Activated CD4-positive, alpha-beta T cell treated with anti-CD3 and anti-CD28 coated beads for 36 hours (primary cell): ENCODE measurements around the gene PROZ. TPM values are rescaled to one million over a fixed set of nuclear protein-coding genes. Genes with fewer than 3 reads are reported as not detected.
"Not testable (repeated sequence)": the region's sequence is repeated elsewhere in the genome, so short reads cannot be mapped to it uniquely, and the experiment has no call there.

Experiments used
- ATAC-seq: fragments of 200-7000 bp; cut with Tn5 transposase; one replicate; pipeline ENCODE4 v1.10.0; 2021; ENCODE audit warnings: mild to moderate bottlenecking, moderate library complexity
- CTCF ChIA-PET: fragments of 350-600 bp; sonication (Branson Sonifier 250); formaldehyde crosslinking; loops from one replicate; lab custom pipeline; 2021; ENCODE audit warnings: antibody characterized with exemption; lab: Charles Lee
- POLR2A ChIA-PET: fragments of 350-600 bp; sonication (Branson Sonifier 250); formaldehyde crosslinking; loops from one replicate; lab custom pipeline; 2021; ENCODE audit warnings: antibody characterized with exemption, inconsistent platforms; lab: Charles Lee
- DNase-seq: peaks from one replicate; pipeline ENCODE4 v3.0.0-alpha.2; 2020
- H3K27ac Mint-ChIP-seq: one replicate; pipeline ENCODE4 v1.8.0; 2021; ENCODE audit warnings: mixed read lengths
- H3K27me3 Mint-ChIP-seq: one replicate; pipeline ENCODE4 v1.8.0; 2021; ENCODE audit warnings: mixed read lengths
- H3K36me3 Mint-ChIP-seq: one replicate; pipeline ENCODE4 v1.8.0; 2021; ENCODE audit warnings: low read depth, mixed read lengths
- H3K4me1 Mint-ChIP-seq: one replicate; pipeline ENCODE4 v1.8.0; 2021; ENCODE audit warnings: mixed read lengths
- H3K4me3 Mint-ChIP-seq: one replicate; pipeline ENCODE4 v1.8.0; 2021; ENCODE audit warnings: mild to moderate bottlenecking, moderate library complexity, mixed read lengths
- H3K9me3 Mint-ChIP-seq: one replicate; pipeline ENCODE4 v1.8.0; 2021; ENCODE audit warnings: low read depth, mixed read lengths
- intact Hi-C, 2 experiments: fragments of 100-400 bp; cut with DNase I in 1 of 2; cut with micrococcal nuclease in 1 of 2; formaldehyde crosslinking; loops; one replicate each; pipeline versions ENCODE4 v1.14.2 to v1.15.1; 2022 to 2024; cut with DNase I, micrococcal nuclease
- total RNA-seq, 2 experiments: library from RNA; stranded (reverse); gene quantifications; one replicate each; pipeline ENCODE4 v1.2.3, GENCODE V29; 2021

PROZ gene
- total RNA-seq, 2 experiments from 2014 or later: not detected

DNA sequence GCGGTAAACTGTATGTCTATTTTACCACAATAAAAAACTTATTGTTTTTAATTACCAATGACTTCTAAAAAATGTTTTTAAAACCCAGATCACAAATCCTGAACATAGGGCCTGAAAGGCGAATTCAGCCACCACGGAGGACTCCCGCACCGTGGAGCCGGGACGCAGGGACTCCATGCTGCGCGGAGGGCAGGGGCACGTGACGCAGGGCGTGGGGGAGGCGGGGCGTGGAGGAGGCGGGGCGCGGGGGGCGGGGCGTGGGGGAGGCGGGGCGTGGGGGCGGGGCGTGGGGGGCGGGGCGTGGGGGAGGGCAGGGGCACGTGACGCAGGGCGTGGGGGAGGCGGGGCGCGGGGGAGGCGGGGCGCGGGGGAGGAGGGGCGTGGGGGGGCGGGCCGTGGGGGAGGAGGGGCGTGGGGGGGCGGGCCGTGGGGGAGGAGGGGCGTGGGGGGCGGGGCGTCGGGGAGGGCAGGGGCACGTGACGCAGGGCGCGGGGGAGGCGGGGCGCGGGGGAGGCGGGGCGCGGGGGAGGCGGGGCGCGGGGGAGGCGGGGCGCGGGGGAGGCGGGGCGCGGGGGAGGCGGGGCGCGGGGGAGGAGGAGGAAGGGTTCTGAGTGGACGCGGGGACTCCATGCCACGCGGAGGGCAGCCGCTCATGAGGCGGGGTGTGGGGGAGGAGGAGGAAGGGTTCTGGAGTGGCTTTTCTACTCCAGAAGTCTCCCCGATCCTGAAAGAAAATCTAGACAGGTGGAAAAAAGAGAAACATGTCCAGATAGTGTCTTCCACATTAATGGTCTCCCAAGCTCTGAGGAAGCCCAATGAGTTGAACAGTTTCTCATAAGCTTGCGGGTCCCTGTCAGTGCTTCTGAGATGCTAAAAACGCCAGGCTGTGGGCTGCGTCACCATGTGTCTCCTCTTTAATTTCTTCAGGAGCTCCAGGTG is 4.4 kb upstream of the PROZ start:
- ChIA-PET CTCF (interaction anchor here (0.6 kb wide), 1 partner anchor 143 kb away, joined by 3 read pairs; the partner anchor contains the start of gene LAMP1), POLR2A (no interaction called here)
- Mint-ChIP-seq H3K9me3 (peaks cover 7% of the 10 kb centered on the region), H3K4me1 (peaks cover 17% of the 10 kb centered on the region), H3K27ac (no peak overlapping the region), H3K27me3 (peaks cover 13% of the 10 kb centered on the region), H3K36me3 (peaks cover 2% of the 10 kb centered on the region), H3K4me3 (peak overlapping the region; percentile 67)
- ATAC-seq (peak; percentile 72), DNase-seq (peak; percentile 80)
- intact Hi-C loops: loop anchor here (1.0 to 5.0 kb wide), 4 partner anchors 53 to 212 kb away; partner anchors contain the start of genes CUL4A (in 2 of the 2), LAMP1 (in 1 of the 2) and PCID2 (in 1 of the 2)

DNA sequence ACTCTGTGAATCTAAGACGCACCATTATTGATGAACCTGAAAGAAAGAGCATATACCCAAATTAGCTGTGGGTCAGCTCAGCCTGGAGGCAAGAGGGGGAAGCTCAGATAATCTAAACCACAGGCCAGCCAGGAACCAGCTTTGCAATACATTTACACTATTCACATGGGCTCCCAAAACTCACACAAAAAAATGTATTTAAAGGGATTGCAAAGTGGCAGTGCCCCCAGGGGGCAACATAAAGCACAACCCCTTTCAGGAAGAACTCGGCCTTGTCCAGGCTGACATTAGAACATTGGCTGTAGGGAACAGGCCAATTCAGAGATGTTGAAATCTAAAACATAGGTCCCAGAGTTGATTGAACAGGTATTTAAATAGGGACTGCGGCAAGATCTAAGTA is 3.2 kb upstream of the PROZ start:
- Mint-ChIP-seq H3K4me1 (peaks cover 17% of the 10 kb centered on the region), H3K27me3 (peaks cover 13% of the 10 kb centered on the region), H3K9me3 (peaks cover 7% of the 10 kb centered on the region), H3K27ac (no peak overlapping the region), H3K4me3 (no peak overlapping the region), H3K36me3 (peaks cover 2% of the 10 kb centered on the region)
- intact Hi-C loops: no loop called here
- CTCF ChIA-PET: interaction anchor here (1.1 kb wide), 2 partner anchors 9 to 24 kb away, joined by 3 read pairs; no protein-coding TSS in a partner anchor
- DNase-seq (no peak), ATAC-seq (no peak)
- POLR2A ChIA-PET: no interaction called here

DNA sequence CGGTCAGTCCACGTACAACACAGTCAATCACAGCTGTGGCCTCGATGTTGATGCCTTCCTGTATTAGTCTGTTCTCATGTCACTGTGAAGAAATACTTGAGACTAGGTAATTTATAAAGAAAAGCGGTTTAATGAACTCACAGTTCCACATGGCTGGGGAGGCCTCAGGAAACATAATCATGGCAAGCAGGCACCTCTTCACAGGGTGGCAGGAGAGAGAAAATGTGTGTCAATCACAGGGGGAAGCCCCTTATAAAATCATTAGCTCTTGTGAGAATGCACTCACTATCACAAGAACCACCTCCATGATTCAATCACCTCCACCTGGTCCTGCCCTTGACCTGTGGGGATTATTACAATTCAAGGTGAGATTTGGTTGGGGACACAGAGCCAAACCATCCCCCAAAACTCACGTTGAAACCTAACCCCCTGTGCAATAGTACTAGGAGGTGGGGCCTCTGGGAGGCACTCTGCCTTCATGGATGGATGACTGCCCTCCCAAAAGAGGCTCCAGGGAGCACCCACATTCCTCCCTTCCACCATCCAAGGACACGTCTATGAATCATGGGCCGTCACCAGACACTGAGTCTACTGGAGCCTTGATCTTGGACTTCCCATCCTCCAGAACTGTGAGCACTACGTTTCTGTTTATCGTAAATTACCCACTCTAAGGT is 2.3 kb upstream of the PROZ start:
- Mint-ChIP-seq H3K4me3 (no peak overlapping the region), H3K9me3 (peaks cover 7% of the 10 kb centered on the region), H3K27me3 (peaks cover 12% of the 10 kb centered on the region), H3K36me3 (peaks cover 2% of the 10 kb centered on the region), H3K4me1 (peaks cover 18% of the 10 kb centered on the region), H3K27ac (no peak overlapping the region)
- ChIA-PET CTCF (interaction anchor here (0.6 to 1.5 kb wide), 4 partner anchors 9 to 30 kb away, joined by 3 to 5 read pairs (median 3); no protein-coding TSS in a partner anchor), POLR2A (no interaction called here)
- intact Hi-C loops: no loop called here
- DNase-seq (no peak), ATAC-seq (no peak)

DNA sequence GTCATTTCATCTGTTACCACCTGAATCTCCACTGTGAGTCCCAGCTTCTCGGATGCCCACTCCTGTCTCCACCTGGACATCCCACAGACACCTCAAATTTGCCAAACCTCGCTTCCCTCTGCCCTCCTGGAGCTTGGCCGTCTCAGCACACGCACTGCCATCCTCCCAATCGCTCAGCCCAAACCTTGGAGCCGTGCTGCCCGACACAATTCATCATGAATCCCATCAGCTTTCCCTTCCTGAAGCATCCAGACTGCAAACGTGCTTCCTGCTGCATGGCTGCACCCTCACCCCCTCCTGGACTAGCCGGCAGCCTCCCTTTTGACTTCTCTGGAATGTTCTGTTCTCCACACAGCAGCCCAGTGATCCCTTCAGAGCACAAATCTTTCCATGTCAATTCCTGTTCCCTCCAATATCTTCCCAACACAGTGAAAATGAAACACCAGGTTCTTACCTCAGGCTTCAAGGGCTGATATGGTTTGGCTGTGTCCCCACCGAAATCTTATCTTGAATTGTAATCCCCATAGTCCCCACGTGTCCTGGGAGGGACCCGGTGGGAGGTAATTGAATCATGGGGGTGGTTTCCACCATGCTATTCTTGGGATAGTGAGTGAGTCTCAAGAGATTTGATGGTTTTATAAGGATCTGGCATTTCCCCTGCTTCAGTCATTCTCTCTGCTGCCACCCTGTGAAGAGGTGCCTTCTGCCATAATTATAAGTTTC is 1.1 kb upstream of the PROZ start:
- no peak overlapping the region for H3K4me3 Mint-ChIP-seq
- H3K27me3 Mint-ChIP-seq: peaks cover 6% of the 10 kb centered on the region
- peaks cover 7% of the 10 kb centered on the region for H3K9me3 Mint-ChIP-seq
- DNase-seq (no peak), ATAC-seq (no peak)
- POLR2A ChIA-PET: no interaction called here
- intact Hi-C loops: no loop called here
- CTCF ChIA-PET: interaction anchor here (1.1 to 1.5 kb wide), 2 partner anchors 10 to 17 kb away, joined by 3 to 5 read pairs; no protein-coding TSS in a partner anchor
- H3K27ac Mint-ChIP-seq: no peak overlapping the region
- H3K36me3 Mint-ChIP-seq: peaks cover 2% of the 10 kb centered on the region
- H3K4me1 Mint-ChIP-seq: peaks cover 18% of the 10 kb centered on the region

DNA sequence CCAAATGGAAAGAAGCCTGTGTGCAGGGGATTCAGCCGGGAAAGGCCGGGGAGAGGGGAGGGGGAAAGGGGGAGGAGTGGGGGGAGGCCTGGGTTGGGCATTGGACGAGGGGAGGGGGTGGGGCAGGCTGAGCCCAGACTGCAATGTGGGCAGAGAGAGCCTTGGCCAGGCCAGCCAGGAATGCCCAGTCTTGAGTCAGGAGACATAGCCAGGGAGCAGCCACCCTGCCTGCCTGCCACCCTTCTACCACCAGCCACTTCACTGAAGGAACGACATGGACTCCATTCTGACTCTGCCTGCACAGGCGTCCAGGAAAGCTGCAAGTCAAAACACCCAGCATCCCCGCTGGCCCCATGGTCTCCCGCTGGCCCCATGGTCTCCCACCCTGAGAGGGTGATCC is 498 bp downstream of the PROZ start:
- no peaks in the 10 kb centered on the region for H3K27me3 Mint-ChIP-seq
- ChIA-PET CTCF (no interaction called here), POLR2A (no interaction called here)
- peaks cover 7% of the 10 kb centered on the region for H3K9me3 Mint-ChIP-seq
- intact Hi-C loops: no loop called here
- H3K4me3 Mint-ChIP-seq: no peak overlapping the region
- peaks cover 8% of the 10 kb centered on the region for H3K4me1 Mint-ChIP-seq
- no peak overlapping the region for H3K27ac Mint-ChIP-seq
- no peaks in the 10 kb centered on the region for H3K36me3 Mint-ChIP-seq
- DNase-seq: no peak
- no peak for ATAC-seq

DNA sequence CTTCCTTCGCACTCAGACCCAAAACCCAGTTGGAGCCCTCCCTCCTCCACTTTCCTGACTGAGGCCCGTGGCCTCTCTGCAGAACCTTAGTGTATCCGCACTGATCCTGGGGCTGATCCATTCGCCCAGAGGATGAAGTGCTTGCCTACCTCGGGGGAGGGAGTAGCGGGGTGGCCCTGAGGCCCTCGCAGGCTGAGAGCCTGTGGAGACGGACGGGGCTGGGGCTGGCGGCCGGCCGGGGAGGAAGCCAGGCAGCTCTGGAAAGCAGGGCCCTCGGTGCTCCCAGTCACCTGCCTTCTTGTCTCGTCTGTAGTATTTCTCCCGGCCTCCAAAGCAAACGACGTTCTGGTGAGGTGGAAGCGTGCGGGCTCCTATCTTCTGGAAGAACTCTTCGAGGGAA is 1.3 kb downstream of the PROZ start:
- H3K27ac Mint-ChIP-seq: no peak overlapping the region
- POLR2A ChIA-PET: no interaction called here
- peaks cover 8% of the 10 kb centered on the region for H3K4me1 Mint-ChIP-seq
- no peaks in the 10 kb centered on the region for H3K27me3 Mint-ChIP-seq
- peaks cover 7% of the 10 kb centered on the region for H3K9me3 Mint-ChIP-seq
- no peak overlapping the region for H3K4me3 Mint-ChIP-seq
- DNase-seq: no peak
- CTCF ChIA-PET: interaction anchor here (0.6 kb wide), 1 partner anchor 297 kb away, joined by 3 read pairs; no protein-coding TSS in a partner anchor
- intact Hi-C loops: no loop called here
- H3K36me3 Mint-ChIP-seq: no peaks in the 10 kb centered on the region
- no peak for ATAC-seq

DNA sequence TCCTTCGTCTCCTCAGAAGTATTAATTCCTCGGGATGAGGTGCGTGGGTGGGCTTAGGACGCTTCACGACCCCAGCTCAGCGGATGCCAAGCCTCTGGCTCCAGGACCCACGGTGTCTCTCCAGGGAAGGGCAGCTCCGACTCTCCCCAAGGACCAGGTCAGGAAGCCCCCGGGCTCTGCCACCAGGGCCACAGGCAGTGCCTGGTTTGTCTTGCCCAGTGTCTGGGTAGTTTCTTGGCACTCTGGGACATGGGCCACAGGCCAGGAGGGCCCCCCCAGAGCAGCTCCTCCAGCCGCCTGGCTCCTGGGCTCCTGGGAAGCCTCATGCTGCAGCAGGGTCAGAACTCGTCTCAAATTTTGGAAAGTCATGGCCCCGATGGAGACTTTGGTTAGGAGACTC is 2.5 kb downstream of the PROZ start:
- Mint-ChIP-seq H3K4me3 (peak overlapping the region; percentile 20), H3K27me3 (no peaks in the 10 kb centered on the region), H3K36me3 (no peaks in the 10 kb centered on the region), H3K27ac (peak overlapping the region; percentile 26), H3K4me1 (peaks cover 12% of the 10 kb centered on the region), H3K9me3 (no peaks in the 10 kb centered on the region)
- POLR2A ChIA-PET: no interaction called here
- CTCF ChIA-PET: interaction anchor here (0.6 kb wide), 1 partner anchor 69 kb away, joined by 3 read pairs; no protein-coding TSS in a partner anchor
- DNase-seq (no peak), ATAC-seq (no peak)
- intact Hi-C loops: no loop called here

DNA sequence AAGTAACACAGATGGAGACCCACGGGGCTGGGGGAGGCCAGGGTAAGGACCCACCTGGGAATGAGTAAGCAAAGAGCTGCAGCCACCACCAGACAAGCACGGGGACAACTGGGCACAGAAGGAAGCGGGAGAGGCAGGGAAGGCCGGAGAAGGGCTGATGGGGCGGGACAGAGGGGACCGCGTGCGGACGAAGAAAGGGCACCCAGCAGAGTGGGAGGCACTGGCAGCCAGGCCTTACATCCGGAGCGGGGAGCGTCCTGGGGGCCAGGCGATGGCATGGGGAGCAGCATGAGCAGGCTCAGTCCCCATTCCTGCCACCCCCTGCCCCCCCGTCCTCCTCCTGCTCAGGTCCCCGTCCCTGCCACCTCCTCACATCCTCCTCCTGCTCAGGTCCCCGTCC is 3.0 kb downstream of the PROZ start:
- H3K27ac Mint-ChIP-seq: peak overlapping the region; percentile 26
- H3K27me3 Mint-ChIP-seq: no peaks in the 10 kb centered on the region
- CTCF ChIA-PET: interaction anchor here (0.6 kb wide), 1 partner anchor 69 kb away, joined by 3 read pairs; no protein-coding TSS in a partner anchor
- H3K4me1 Mint-ChIP-seq: peaks cover 17% of the 10 kb centered on the region
- intact Hi-C loops: no loop called here
- no peak for ATAC-seq
- peak overlapping the region; percentile 20 for H3K4me3 Mint-ChIP-seq
- POLR2A ChIA-PET: no interaction called here
- no peaks in the 10 kb centered on the region for H3K36me3 Mint-ChIP-seq
- H3K9me3 Mint-ChIP-seq: no peaks in the 10 kb centered on the region
- no peak for DNase-seq

DNA sequence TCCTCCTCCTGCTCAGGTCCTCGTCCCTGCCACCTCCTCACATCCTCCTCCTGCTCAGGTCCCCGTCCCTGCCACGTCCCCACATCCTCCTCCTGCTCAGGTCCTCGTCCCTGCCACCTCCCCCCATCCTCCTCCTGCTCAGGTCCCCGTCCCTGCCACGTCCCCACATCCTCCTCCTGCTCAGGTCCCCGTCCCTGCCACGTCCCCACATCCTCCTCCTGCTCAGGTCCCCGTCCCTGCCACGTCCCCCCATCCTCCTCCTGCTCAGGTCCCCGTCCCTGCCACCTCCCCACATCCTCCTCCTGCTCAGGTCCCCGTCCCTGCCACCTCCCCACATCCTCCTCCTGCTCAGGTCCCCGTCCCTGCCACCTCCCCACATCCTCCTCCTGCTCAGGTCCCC is 3.5 kb downstream of the PROZ start:
- H3K4me3 Mint-ChIP-seq, intact Hi-C loops, H3K27me3 Mint-ChIP-seq, H3K36me3 Mint-ChIP-seq, DNase-seq, H3K27ac Mint-ChIP-seq, H3K9me3 Mint-ChIP-seq, ATAC-seq, CTCF ChIA-PET, POLR2A ChIA-PET: not testable (repeated sequence)
- H3K4me1 Mint-ChIP-seq: peaks cover 20% of the 10 kb centered on the region

DNA sequence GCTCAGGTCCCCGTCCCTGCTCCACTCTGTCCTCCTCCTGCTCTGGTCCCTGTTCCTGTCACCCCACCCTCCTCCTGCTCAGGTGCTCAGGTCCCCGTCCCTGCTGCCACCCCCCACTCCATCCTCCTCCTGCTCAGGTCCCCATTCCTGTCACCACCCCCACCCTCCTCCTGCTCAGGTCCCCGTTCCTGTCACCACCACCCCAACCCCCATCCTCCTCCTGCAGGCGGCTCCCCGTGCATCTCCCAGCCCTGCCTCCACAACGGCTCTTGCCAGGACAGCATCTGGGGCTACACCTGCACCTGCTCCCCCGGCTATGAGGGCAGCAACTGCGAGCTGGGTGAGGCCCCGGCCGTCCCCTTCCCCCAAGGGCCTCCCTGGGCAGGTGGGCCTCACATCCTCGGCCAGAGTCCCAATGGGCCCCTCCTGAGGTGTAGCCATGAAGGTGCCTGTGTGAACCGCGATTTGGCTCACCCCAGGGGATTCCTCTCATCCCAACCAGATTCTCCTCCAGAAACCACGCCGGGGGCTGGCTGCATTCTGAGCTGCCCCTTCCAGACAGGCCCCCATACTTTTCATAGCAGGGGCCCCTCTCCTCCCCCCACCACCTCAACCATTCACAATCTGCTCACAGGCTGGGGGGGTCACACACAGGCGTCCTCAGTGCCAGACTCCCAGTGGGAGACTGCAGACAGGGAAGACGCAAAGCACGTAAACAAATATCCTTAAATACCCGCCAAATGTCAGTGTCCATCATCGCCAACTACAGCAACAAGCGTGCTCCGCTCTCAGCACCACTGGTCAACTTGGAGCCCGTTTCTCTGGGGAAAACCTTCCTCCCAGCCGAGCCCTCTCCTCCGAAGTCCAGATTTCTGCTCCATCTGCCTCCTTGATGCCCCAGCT is 4.6 kb downstream of the PROZ start:
- DNase-seq: peak; percentile 45
- Mint-ChIP-seq H3K36me3 (peaks cover 9% of the 10 kb centered on the region), H3K9me3 (no peaks in the 10 kb centered on the region), H3K4me1 (peaks cover 21% of the 10 kb centered on the region), H3K27me3 (no peaks in the 10 kb centered on the region), H3K4me3 (no peak overlapping the region), H3K27ac (no peak overlapping the region)
- CTCF ChIA-PET: interaction anchor here (1.0 kb wide), 1 partner anchor 13 kb away, joined by 3 read pairs; no protein-coding TSS in a partner anchor
- POLR2A ChIA-PET: no interaction called here
- ATAC-seq: peak; percentile 34
- intact Hi-C loops: no loop called here
